SK-N-MC (cell line): ENCODE results near the gene PHKG2.

Experiments used
- DNase-seq: peaks from one replicate; pipeline ENCODE4 v3.0.0-alpha.2; 2011; ENCODE audit warnings: low read depth, low spot score
- H3K27ac ChIP-seq: fragments of 200-600 bp; sonication (generic); 2 replicates; pipeline ENCODE4 v1.5.1; 2016; ENCODE audit warnings: mixed run types
- H3K36me3 ChIP-seq: fragments of 200-600 bp; sonication (generic); 2 replicates; pipeline ENCODE4 v1.6.1; 2017; ENCODE audit warnings: antibody characterized with exemption, low read length, mixed read lengths; ENCODE audit not compliant: insufficient read depth
- H3K4me3 ChIP-seq: fragments of 200-600 bp; sonication (generic); 2 replicates; pipeline ENCODE4 v1.5.1; 2016
- H3K9ac ChIP-seq: fragments of 200-600 bp; sonication (generic); 2 replicates; pipeline ENCODE4 v1.8.0; 2017; ENCODE audit warnings: mixed run types, mixed read lengths; ENCODE audit not compliant: insufficient read length
- H3K9me3 ChIP-seq: fragments of 200-600 bp; sonication (generic); 2 replicates; pipeline ENCODE4 v1.6.1; 2017; ENCODE audit warnings: low read depth, mild to moderate bottlenecking, antibody characterized with exemption, low read length, moderate library complexity, mixed read lengths
- EZH2 ChIP-seq: fragments of 200-600 bp; sonication (generic); IDR thresholded peaks from one replicate; pipeline ENCODE4 v1.6.1; 2017; ENCODE audit warnings: antibody characterized with exemption
- FOXP2 ChIP-seq: optimal IDR thresholded peaks from 2 replicates; pipeline ENCODE3; 2011; ENCODE audit warnings: mild to moderate bottlenecking, moderate library complexity; ENCODE audit not compliant: insufficient read depth; ENCODE audit errors: extremely low read length, control extremely low read depth
- POLR2AphosphoS5 ChIP-seq: IDR thresholded peaks from 2 replicates; pipeline ENCODE4 v1.6.1; 2012; ENCODE audit warnings: mild to moderate bottlenecking, low read depth, low read length, borderline replicate concordance

Gene PHKG2

GRCh38 chr16:30711712-30712111, 36.5 kb upstream of the PHKG2 start:
- H3K27ac ChIP-seq: no peak overlapping the region
- peaks cover 92% of the 10 kb centered on the region for H3K36me3 ChIP-seq
- no peak for TF ChIP-seq EZH2
- no peak for TF ChIP-seq FOXP2
- TF ChIP-seq POLR2AphosphoS5: no peak
- H3K9ac ChIP-seq: no peak overlapping the region
- H3K4me3 ChIP-seq: no peak overlapping the region
- no peaks in the 10 kb centered on the region for H3K9me3 ChIP-seq
- DNase-seq: no peak

GRCh38 chr16:30715750-30716445, 32.3 kb upstream of the PHKG2 start:
- TF ChIP-seq EZH2: no peak
- TF ChIP-seq FOXP2: no peak
- no peak for TF ChIP-seq POLR2AphosphoS5
- no peaks in the 10 kb centered on the region for H3K9me3 ChIP-seq
- peaks cover 86% of the 10 kb centered on the region for H3K36me3 ChIP-seq
- no peak overlapping the region for H3K9ac ChIP-seq
- no peak overlapping the region for H3K4me3 ChIP-seq
- H3K27ac ChIP-seq: peak overlapping the region; percentile 53
- DNase-seq: no peak

DNA sequence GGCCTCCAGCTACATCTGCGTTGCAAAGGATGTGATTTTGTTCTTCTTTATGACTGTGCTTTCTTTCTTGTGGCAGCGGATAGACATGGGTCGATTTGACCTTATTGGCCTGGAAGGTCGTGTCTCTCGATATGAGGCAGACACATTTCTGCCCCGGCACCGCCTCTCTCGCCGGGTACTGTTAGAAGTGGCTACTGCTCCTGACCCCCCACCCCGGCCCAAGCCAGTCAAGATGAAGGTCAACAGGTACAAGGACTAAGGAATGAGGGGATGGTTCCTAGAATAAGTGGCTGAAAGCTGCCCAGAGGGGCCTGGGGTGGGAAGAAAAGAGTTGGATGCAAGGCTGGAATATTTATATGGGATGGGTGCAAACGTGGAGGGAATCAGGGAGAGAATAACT, 28.1 kb upstream of the PHKG2 start:
- TF ChIP-seq EZH2 (no peak), FOXP2 (no peak), POLR2AphosphoS5 (no peak)
- Histone ChIP-seq H3K9me3 (no peaks in the 10 kb centered on the region), H3K9ac (no peak overlapping the region), H3K36me3 (peaks cover 92% of the 10 kb centered on the region), H3K4me3 (no peak overlapping the region), H3K27ac (no peak overlapping the region)
- no peak for DNase-seq

DNA sequence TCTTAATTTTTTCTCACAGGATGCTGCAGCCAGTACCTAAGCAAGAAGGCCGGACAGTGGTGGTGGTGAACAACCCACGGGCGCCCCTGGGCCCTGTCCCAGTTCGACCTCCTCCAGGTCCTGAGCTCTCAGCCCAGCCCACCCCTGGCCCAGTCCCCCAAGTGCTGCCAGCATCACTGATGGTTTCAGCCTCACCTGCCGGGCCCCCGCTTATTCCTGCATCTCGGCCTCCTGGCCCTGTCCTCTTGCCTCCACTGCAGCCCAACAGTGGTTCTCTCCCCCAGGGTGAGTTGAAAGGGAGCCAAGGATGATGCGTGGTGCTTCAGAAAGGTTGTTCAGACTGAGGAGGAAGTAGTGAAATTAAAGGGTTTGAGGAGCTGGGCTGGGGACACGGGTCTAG, 27.5 kb upstream of the PHKG2 start:
- no peak for DNase-seq
- no peak overlapping the region for H3K9ac ChIP-seq
- H3K4me3 ChIP-seq: no peak overlapping the region
- H3K9me3 ChIP-seq: no peaks in the 10 kb centered on the region
- H3K27ac ChIP-seq: no peak overlapping the region
- peaks cover 93% of the 10 kb centered on the region for H3K36me3 ChIP-seq
- TF ChIP-seq FOXP2 (no peak), EZH2 (no peak), POLR2AphosphoS5 (no peak)

DNA sequence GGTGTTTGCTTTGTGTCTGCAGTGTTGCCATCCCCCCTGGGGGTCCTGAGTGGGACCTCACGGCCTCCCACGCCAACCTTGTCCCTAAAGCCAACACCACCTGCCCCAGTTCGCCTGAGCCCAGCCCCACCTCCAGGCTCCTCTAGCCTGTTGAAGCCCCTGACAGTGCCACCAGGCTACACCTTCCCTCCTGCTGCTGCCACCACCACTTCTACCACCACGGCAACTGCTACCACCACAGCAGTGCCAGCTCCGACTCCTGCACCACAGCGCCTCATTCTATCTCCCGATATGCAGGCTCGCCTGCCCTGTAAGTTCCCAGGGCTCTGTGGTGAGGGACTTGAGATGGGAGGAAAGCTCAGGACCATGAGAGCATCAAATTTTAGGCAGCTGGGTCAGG, 27.1 kb upstream of the PHKG2 start:
- no peaks in the 10 kb centered on the region for H3K9me3 ChIP-seq
- H3K9ac ChIP-seq: no peak overlapping the region
- no peak for TF ChIP-seq EZH2
- no peak for TF ChIP-seq FOXP2
- TF ChIP-seq POLR2AphosphoS5: no peak
- peaks cover 93% of the 10 kb centered on the region for H3K36me3 ChIP-seq
- no peak for DNase-seq
- no peak overlapping the region for H3K4me3 ChIP-seq
- H3K27ac ChIP-seq: no peak overlapping the region

GRCh38 chr16:30721606-30722005, 26.6 kb upstream of the PHKG2 start:
- Histone ChIP-seq H3K9me3 (no peaks in the 10 kb centered on the region), H3K9ac (no peak overlapping the region), H3K27ac (no peak overlapping the region), H3K36me3 (peaks cover 90% of the 10 kb centered on the region), H3K4me3 (no peak overlapping the region)
- TF ChIP-seq POLR2AphosphoS5: no peak
- no peak for TF ChIP-seq EZH2
- TF ChIP-seq FOXP2: no peak
- no peak for DNase-seq

- Histone ChIP-seq H3K36me3 (peaks cover 82% of the 10 kb centered on the region), H3K9me3 (no peaks in the 10 kb centered on the region), H3K4me3 (no peak overlapping the region), H3K9ac (no peak overlapping the region), H3K27ac (no peak overlapping the region)
- TF ChIP-seq FOXP2 (no peak), POLR2AphosphoS5 (no peak), EZH2 (no peak)
- no peak for DNase-seq
Observed at GRCh38 chr16:30722443-30722842, 25.8 kb upstream of the PHKG2 start.

- H3K36me3 ChIP-seq: peaks cover 80% of the 10 kb centered on the region
- DNase-seq: no peak
Observed at GRCh38 chr16:30722916-30723315, 25.3 kb upstream of the PHKG2 start.

More at GRCh38 chr16:30722916-30723315, 25.3 kb upstream of the PHKG2 start:
- TF ChIP-seq EZH2 (no peak), FOXP2 (no peak), POLR2AphosphoS5 (no peak)
- H3K9ac ChIP-seq: no peak overlapping the region
- no peaks in the 10 kb centered on the region for H3K9me3 ChIP-seq
- H3K4me3 ChIP-seq: no peak overlapping the region
- H3K27ac ChIP-seq: no peak overlapping the region
